DND-41 (cell line): ENCODE results near the gene F7.

Experiments
- ATAC-seq: fragments of 200-7000 bp; cut with Tn5 transposase; 3 replicates; pipeline ENCODE4 v1.9.1; 2021; ENCODE audit warnings: low read depth; ENCODE audit not compliant: insufficient read depth
- DNase-seq: peaks from one replicate; pipeline ENCODE4 v3.0.0-alpha.2; 2020
- H2AFZ ChIP-seq: 2 replicates; pipeline ENCODE4 v1.6.0; 2012; ENCODE audit warnings: low read depth, low read length
- H3K27ac ChIP-seq: 2 replicates; pipeline ENCODE4 v1.5.1; 2012; ENCODE audit warnings: low read length, inconsistent platforms
- H3K27me3 ChIP-seq: fragments of 200-600 bp; sonication (generic); 2 replicates; pipeline ENCODE4 v1.6.0; 2012; ENCODE audit warnings: low read length, mild to moderate bottlenecking, inconsistent platforms; ENCODE audit not compliant: insufficient read depth, poor library complexity
- H3K36me3 ChIP-seq: 2 replicates; pipeline ENCODE4 v1.5.1; 2012; ENCODE audit warnings: low read length, inconsistent platforms; ENCODE audit not compliant: insufficient read depth
- H3K4me1 ChIP-seq: 2 replicates; pipeline ENCODE4 v1.5.1; 2012; ENCODE audit warnings: mild to moderate bottlenecking, low read length; ENCODE audit not compliant: insufficient read depth
- H3K4me2 ChIP-seq: 2 replicates; pipeline ENCODE4 v1.6.0; 2012; ENCODE audit warnings: mild to moderate bottlenecking, moderate library complexity, low read length, inconsistent platforms; ENCODE audit not compliant: insufficient read depth
- H3K4me3 ChIP-seq, 2 experiments: fragments of 200-600 bp in 1 of 2; shearing (Covaris generic) in 1 of 2; 2 replicates each; pipeline ENCODE4 v1.5.1; 2012 to 2016; ENCODE audit warnings: inconsistent platforms in 2 of 2, low read length in 2 of 2, mild to moderate bottlenecking in 2 of 2, low read depth in 1 of 2, moderate library complexity in 1 of 2
- H3K79me2 ChIP-seq: 2 replicates; pipeline ENCODE4 v1.6.0; 2012; ENCODE audit warnings: low read length, inconsistent platforms; ENCODE audit not compliant: insufficient read depth
- H3K9ac ChIP-seq: 2 replicates; pipeline ENCODE4 v1.6.0; 2012; ENCODE audit warnings: low read depth, mild to moderate bottlenecking, inconsistent platforms, low read length, moderate library complexity
- H3K9me3 ChIP-seq: 2 replicates; pipeline ENCODE4 v1.5.1; 2012; ENCODE audit warnings: low read length, moderate library complexity, mild to moderate bottlenecking, inconsistent platforms; ENCODE audit not compliant: insufficient read depth, severe bottlenecking
- H4K20me1 ChIP-seq: 2 replicates; pipeline ENCODE4 v1.6.0; 2012; ENCODE audit warnings: low read length; ENCODE audit not compliant: insufficient read depth
- EZH2 ChIP-seq: IDR thresholded peaks from 3 replicates; pipeline ENCODE4 v1.6.1; 2012; ENCODE audit warnings: borderline replicate concordance, low read depth, mild to moderate bottlenecking, moderate library complexity, low read length, inconsistent platforms; ENCODE audit not compliant: severe bottlenecking
- TF ChIP-seq, protein P1 (sequence below): IDR thresholded peaks from 2 replicates; pipeline ENCODE4 v1.5.1; 2012; ENCODE audit warnings: borderline replicate concordance, low read length, moderate library complexity, mild to moderate bottlenecking; ENCODE audit not compliant: poor library complexity, severe bottlenecking; ENCODE audit errors: extremely low read depth

The F7 gene

GRCh38 chr13:113119166-113119821 is 13.7 kb downstream of the F7 start:
- Histone ChIP-seq H4K20me1 (no peaks in the 10 kb centered on the region), H3K4me3 (no peak overlapping the region), H3K79me2 (no peaks in the 10 kb centered on the region), H3K9me3 (no peaks in the 10 kb centered on the region), H3K27ac (no peak overlapping the region), H3K9ac (no peak overlapping the region), H3K36me3 (no peaks in the 10 kb centered on the region), H2AFZ (no peak overlapping the region), H3K4me2 (no peak overlapping the region), H3K4me1 (no peaks in the 10 kb centered on the region), H3K27me3 (no peaks in the 10 kb centered on the region)
- ATAC-seq (no peak), DNase-seq (no peak)
- TF ChIP-seq, protein P1, sequence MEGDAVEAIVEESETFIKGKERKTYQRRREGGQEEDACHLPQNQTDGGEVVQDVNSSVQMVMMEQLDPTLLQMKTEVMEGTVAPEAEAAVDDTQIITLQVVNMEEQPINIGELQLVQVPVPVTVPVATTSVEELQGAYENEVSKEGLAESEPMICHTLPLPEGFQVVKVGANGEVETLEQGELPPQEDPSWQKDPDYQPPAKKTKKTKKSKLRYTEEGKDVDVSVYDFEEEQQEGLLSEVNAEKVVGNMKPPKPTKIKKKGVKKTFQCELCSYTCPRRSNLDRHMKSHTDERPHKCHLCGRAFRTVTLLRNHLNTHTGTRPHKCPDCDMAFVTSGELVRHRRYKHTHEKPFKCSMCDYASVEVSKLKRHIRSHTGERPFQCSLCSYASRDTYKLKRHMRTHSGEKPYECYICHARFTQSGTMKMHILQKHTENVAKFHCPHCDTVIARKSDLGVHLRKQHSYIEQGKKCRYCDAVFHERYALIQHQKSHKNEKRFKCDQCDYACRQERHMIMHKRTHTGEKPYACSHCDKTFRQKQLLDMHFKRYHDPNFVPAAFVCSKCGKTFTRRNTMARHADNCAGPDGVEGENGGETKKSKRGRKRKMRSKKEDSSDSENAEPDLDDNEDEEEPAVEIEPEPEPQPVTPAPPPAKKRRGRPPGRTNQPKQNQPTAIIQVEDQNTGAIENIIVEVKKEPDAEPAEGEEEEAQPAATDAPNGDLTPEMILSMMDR, result no peak
- no peak for TF ChIP-seq EZH2

GRCh38 chr13:113119822-113120189 is 14.2 kb downstream of the F7 start:
- Histone ChIP-seq H3K9ac (no peak overlapping the region), H3K36me3 (no peaks in the 10 kb centered on the region), H3K4me2 (no peak overlapping the region), H3K4me1 (no peaks in the 10 kb centered on the region), H3K9me3 (no peaks in the 10 kb centered on the region), H3K79me2 (no peaks in the 10 kb centered on the region), H3K27ac (no peak overlapping the region), H2AFZ (no peak overlapping the region), H3K27me3 (no peaks in the 10 kb centered on the region), H4K20me1 (no peaks in the 10 kb centered on the region), H3K4me3 (no peak overlapping the region)
- TF ChIP-seq, protein P1, result no peak
- no peak for TF ChIP-seq EZH2
- DNase-seq (no peak), ATAC-seq (no peak)

DNA sequence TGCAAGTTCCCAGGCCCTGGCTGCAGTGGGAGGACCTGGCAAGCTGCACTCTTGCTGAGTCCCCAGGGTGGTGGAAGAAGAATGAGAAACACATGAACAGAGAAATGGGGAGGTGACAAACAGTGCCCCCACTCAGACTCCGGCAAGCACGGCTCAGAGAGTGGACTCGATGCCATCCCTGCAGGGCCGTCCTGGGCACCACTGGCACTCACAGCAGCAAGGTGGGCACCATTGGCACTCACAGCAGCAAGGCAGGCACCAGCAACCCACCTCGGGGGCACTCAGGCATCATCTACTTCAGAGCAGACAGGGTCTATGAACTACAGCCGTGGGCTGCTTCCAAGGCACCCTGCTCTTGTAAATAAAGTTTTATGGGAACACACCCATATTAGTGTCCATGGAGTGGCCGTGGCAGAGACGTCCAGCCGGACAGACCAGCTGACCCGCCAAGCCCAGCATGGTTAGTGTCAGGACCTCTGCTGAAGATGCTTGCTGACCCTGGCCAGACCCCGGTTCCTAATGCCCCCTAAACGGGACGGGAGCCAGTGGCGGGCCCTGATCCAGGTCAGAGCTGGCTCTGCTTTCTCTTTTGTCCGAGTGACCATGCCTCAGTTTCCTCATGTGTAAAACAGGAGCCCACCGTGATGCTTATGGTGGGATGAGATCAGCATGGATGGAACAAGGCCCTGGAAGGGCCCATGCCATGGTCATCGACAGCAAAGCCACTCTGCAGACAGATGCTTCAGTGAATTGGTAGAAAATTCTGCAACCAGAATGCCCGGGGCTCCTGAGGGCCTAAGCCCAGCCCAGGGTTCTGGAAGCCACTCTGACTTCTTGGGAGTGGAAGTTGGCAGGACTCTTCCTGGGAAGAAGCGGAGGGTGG is 14.9 kb downstream of the F7 start:
- no peak overlapping the region for H3K9ac ChIP-seq
- DNase-seq (no peak), ATAC-seq (no peak)
- no peak overlapping the region for H3K4me2 ChIP-seq
- no peaks in the 10 kb centered on the region for H3K27me3 ChIP-seq
- H3K79me2 ChIP-seq, result no peaks in the 10 kb centered on the region
- no peaks in the 10 kb centered on the region for H3K9me3 ChIP-seq
- H2AFZ ChIP-seq, result no peak overlapping the region
- no peak overlapping the region for H3K4me3 ChIP-seq
- no peak overlapping the region for H3K27ac ChIP-seq
- no peaks in the 10 kb centered on the region for H3K4me1 ChIP-seq
- TF ChIP-seq, protein P1, result no peak
- TF ChIP-seq EZH2, result no peak
- H4K20me1 ChIP-seq, result no peaks in the 10 kb centered on the region
- H3K36me3 ChIP-seq, result no peaks in the 10 kb centered on the region
